Transverse colon (tissue), 4 donors: Measurements from ENCODE around the gene SPATA17. TPM values are rescaled to one million over a fixed set of nuclear protein-coding genes. Genes with fewer than 3 reads are reported as not detected.

Experiments used
- DNase-seq: peaks from one replicate; pipeline ENCODE4 v3.0.0-alpha.2; 2019
- H3K27ac ChIP-seq, 4 donors: fragments of 200-600 bp; sonication (generic); 2 replicates each; pipeline ENCODE4 v1.5.1; 2016 to 2018; ENCODE audit warnings: inconsistent platforms in 4 of 4
- H3K27me3 ChIP-seq: fragments of 200-600 bp; sonication (generic); 2 replicates; pipeline ENCODE4 v1.5.1; 2017; ENCODE audit warnings: inconsistent platforms
- H3K36me3 ChIP-seq, 4 donors: fragments of 200-600 bp; sonication (generic); 2 replicates each; pipeline ENCODE4 v1.5.1; 2017 to 2019; ENCODE audit warnings: inconsistent platforms in 4 of 4
- H3K4me1 ChIP-seq, 4 donors: fragments of 200-600 bp; sonication (generic); 2 replicates each; pipeline ENCODE4 v1.5.1; 2017 to 2020; ENCODE audit warnings: inconsistent platforms in 4 of 4
- H3K4me3 ChIP-seq, 4 donors: fragments of 200-600 bp; sonication (generic); 1 replicate in 1 of 4; 2 replicates in 3 of 4; pipeline versions ENCODE4 v1.5.1 to v1.6.1; 2017 to 2019; ENCODE audit warnings: inconsistent platforms in 4 of 4
- H3K9me3 ChIP-seq, 2 donors: fragments of 200-600 bp; sonication (generic); 2 replicates each; pipeline ENCODE4 v1.5.1; 2017 to 2019; ENCODE audit warnings: inconsistent platforms in 2 of 2
- EP300 ChIP-seq: sonication (generic); formaldehyde crosslinking; IDR thresholded peaks from one replicate; pipeline ENCODE4 v1.6.1; 2017; ENCODE audit warnings: antibody characterized with exemption, low read depth
- POLR2A ChIP-seq: fragments of 450-650 bp; IDR thresholded peaks from one replicate; pipeline ENCODE4 v1.6.1; 2016; ENCODE audit warnings: antibody characterized with exemption, mild to moderate bottlenecking, moderate library complexity
- POLR2AphosphoS5 ChIP-seq, 3 donors: sonication (generic); formaldehyde crosslinking; IDR thresholded peaks; one replicate each; pipeline ENCODE4 v1.6.1; 2016; ENCODE audit warnings: antibody characterized with exemption in 3 of 3
- WGBS, 2 donors: methylation state at CpG; one replicate each; pipeline ENCODE4 v1.1.5; 2018; ENCODE audit warnings: low coverage in 1 of 2; 5-methylcytosine and 5-hydroxymethylcytosine counted together
- in situ Hi-C, 4 donors: fragments of 200-750 bp; cut with MboI; loops; one replicate each; pipeline versions ENCODE4 v1.15.0 to v1.15.1; 2017; ENCODE audit warnings: low sequenced_read_pairs in 3 of 4, low pct_ligation_motif_present in 1 of 4, low pct_unique_long_range_greater_than_20kb in 1 of 4
- intact Hi-C: fragments of 100-400 bp; cut with DNase I; formaldehyde crosslinking; loops from one replicate; pipeline ENCODE4 v1.15.1; 2023; ENCODE audit warnings: low total_unique reads
- total RNA-seq, 4 donors: library from RNA; depleted of rRNA; stranded (reverse); fragments of >200 nt; gene quantifications; one replicate each; pipeline ENCODE4 v1.1.0, GENCODE V29; 2016
- TF ChIP-seq, protein P1 (sequence below), 5 experiments: fragments of 200-600 bp in 3 of 5; fragments of 450-650 bp in 2 of 5; sonication (generic) in 3 of 5; IDR thresholded peaks; 1 replicate in 2 of 5; 2 replicates in 3 of 5; pipeline ENCODE4 v1.5.1; 2016 to 2017; ENCODE audit warnings: antibody characterized with exemption in 5 of 5, inconsistent platforms in 3 of 5, mild to moderate bottlenecking in 2 of 5, moderate library complexity in 1 of 5

SPATA17 gene
- total RNA-seq, 4 donors from 2014 or later: under 0.01 TPM; not detected in 2

GRCh38 chr1:217712925-217713597 is 81.9 kb downstream of the SPATA17 start:
- no peaks in the 10 kb centered on the region for H3K36me3 ChIP-seq
- TF ChIP-seq EP300: no peak
- TF ChIP-seq, protein P1, sequence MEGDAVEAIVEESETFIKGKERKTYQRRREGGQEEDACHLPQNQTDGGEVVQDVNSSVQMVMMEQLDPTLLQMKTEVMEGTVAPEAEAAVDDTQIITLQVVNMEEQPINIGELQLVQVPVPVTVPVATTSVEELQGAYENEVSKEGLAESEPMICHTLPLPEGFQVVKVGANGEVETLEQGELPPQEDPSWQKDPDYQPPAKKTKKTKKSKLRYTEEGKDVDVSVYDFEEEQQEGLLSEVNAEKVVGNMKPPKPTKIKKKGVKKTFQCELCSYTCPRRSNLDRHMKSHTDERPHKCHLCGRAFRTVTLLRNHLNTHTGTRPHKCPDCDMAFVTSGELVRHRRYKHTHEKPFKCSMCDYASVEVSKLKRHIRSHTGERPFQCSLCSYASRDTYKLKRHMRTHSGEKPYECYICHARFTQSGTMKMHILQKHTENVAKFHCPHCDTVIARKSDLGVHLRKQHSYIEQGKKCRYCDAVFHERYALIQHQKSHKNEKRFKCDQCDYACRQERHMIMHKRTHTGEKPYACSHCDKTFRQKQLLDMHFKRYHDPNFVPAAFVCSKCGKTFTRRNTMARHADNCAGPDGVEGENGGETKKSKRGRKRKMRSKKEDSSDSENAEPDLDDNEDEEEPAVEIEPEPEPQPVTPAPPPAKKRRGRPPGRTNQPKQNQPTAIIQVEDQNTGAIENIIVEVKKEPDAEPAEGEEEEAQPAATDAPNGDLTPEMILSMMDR (IDR thresholded peaks at IDR 0.05): no peak
- no peak for TF ChIP-seq POLR2A
- TF ChIP-seq POLR2AphosphoS5 (IDR thresholded peaks at IDR 0.05): no peak
- H3K9me3 ChIP-seq: no peaks in the 10 kb centered on the region
- no peaks in the 10 kb centered on the region for H3K4me1 ChIP-seq
- no peaks in the 10 kb centered on the region for H3K27me3 ChIP-seq
- in situ Hi-C loops (no loop called here), intact Hi-C loops (no loop called here)
- no peak overlapping the region for H3K27ac ChIP-seq
- 81 to 84% methylated on average over 5 of the region's 5 CpGs for WGBS, 2 donors
- DNase-seq: no peak
- H3K4me3 ChIP-seq: no peak overlapping the region

DNA sequence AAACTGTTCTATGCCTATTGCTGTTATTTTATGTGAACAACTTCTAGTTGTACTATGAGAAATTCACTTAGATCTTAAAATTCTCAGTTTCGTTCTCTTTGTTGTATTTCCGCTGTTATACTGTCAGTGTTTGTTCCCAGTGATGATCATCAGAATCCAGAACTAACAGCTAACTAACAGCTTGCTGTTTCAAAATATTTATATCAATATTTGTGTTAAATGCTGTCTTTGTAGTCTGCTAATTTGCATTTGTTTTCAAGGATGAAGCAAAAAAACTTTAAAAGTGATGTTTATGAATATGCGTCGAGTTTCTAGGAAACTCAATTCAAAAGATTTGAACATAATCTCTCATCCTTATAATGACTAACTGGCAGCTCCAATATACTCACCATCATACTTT is 84.5 kb downstream of the SPATA17 start:
- 77 to 85% methylated on average over 4 of the region's 4 CpGs for WGBS, 2 donors
- Histone ChIP-seq H3K36me3 (no peaks in the 10 kb centered on the region), H3K4me3 (no peak overlapping the region), H3K27ac (no peak overlapping the region), H3K27me3 (no peaks in the 10 kb centered on the region), H3K4me1 (no peaks in the 10 kb centered on the region), H3K9me3 (no peaks in the 10 kb centered on the region)
- no peak for DNase-seq
- in situ Hi-C loops: no loop called here
- TF ChIP-seq, protein P1 (IDR thresholded peaks at IDR 0.05): no peak
- TF ChIP-seq POLR2A (no peak), POLR2AphosphoS5 (IDR thresholded peaks at IDR 0.05) (no peak), EP300 (no peak)
- intact Hi-C loops: no loop called here

GRCh38 chr1:217717959-217718358 is 86.8 kb downstream of the SPATA17 start:
- no peak for DNase-seq
- Histone ChIP-seq H3K36me3 (no peaks in the 10 kb centered on the region), H3K9me3 (no peaks in the 10 kb centered on the region), H3K4me1 (no peaks in the 10 kb centered on the region), H3K27ac (no peak overlapping the region), H3K27me3 (no peaks in the 10 kb centered on the region), H3K4me3 (no peak overlapping the region)
- intact Hi-C loops (no loop called here), in situ Hi-C loops (no loop called here)
- TF ChIP-seq EP300 (no peak), POLR2AphosphoS5 (IDR thresholded peaks at IDR 0.05) (no peak), POLR2A (no peak)
- TF ChIP-seq, protein P1 (IDR thresholded peaks at IDR 0.05): no peak
- 57 to 97% methylated on average over 1 of the region's 1 CpG for WGBS, 2 donors

DNA sequence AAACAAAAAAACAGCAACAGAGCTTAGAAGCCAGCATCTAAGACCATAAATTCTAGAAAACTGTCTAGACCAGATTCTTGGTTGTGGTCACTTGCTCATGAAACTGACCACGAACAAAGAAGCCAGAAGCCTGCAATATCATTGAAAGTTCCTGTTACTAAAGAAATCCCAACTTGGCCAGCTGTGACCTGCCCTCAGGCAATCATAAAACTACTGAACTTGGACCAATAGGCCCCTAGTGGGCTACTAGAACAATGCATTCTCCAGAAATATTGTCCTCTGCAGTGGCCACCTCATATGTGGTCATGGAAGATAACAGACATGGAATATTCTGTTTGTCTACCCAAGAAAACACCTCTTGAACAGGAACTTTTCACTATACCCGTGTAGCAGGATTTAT is 87.7 kb downstream of the SPATA17 start:
- in situ Hi-C loops: no loop called here
- DNase-seq: no peak
- Histone ChIP-seq H3K9me3 (no peaks in the 10 kb centered on the region), H3K4me1 (no peaks in the 10 kb centered on the region), H3K27me3 (no peaks in the 10 kb centered on the region), H3K27ac (no peak overlapping the region), H3K4me3 (no peak overlapping the region), H3K36me3 (no peaks in the 10 kb centered on the region)
- no peak for TF ChIP-seq POLR2A
- TF ChIP-seq, protein P1 (IDR thresholded peaks at IDR 0.05): no peak
- no peak for TF ChIP-seq POLR2AphosphoS5 (IDR thresholded peaks at IDR 0.05)
- no peak for TF ChIP-seq EP300
- intact Hi-C loops: no loop called here
- WGBS, 2 donors: 75 to 80% methylated on average over 2 of the region's 2 CpGs
